ENCODE data around the gene MINK1. TPM values are rescaled to one million over a fixed set of nuclear protein-coding genes. Genes with fewer than 3 reads are reported as not detected.
A peak's percentile ranks its signal among the peaks of the same experiment; 100 is the strongest.

Gene MINK1
- total and polyA plus RNA-seq, 10 of the 15 experiments (the other 5 are each of a cell fraction or from before 2014, with no cell fraction given) = 0.08 to 55.6 (median 15.0) TPM

DNA sequence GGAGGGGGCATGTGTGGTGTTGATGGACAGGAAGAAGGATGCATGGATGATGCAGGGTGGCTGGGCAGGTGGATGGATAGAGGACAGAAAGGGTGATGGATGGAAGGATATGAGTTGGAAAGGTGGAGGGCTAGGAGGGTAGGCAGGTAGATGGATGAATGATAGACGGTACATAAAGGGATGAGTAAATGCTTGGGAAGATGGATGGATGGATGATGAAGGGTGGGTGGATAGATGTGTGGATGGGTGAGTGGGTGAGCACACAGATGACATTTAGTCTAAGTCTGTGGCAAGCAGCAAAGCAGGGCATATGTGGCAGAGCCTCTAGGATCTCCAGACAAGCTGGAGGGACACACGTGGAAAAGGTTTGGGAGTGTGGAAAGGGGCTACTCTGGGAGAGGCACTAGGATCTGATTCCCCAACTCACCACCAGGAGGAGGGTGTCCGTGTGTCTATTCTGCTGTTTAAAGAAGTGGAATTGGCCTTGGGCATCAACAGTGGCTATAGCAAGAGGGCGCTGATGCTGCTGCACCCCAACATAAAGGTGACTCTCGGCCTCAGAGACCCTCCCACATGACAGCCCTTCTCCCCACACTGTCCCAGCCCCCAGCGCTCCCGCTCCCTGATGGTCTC, 18.0 kb upstream of the MINK1 start:
- ChIA-PET POLR2A (no interaction called here), CTCF (no interaction called here), SMC1A (ENCODE audit: uncharacterized antibody, unreplicated experiment) (no interaction called here), RAD21 (ENCODE audit: unreplicated experiment) (no interaction called here)
- DNase-seq (ENCODE audit: low read depth, low spot score) = no peak
- H3K27ac ChIP-seq (ENCODE audit: control insufficient read depth, insufficient read depth) = no peak overlapping the region
- H4K20me1 ChIP-seq (ENCODE audit: control insufficient read depth, insufficient read depth) = no peaks in the 10 kb centered on the region
- H3K79me2 ChIP-seq (ENCODE audit: control insufficient read depth, insufficient read depth, low read length) = no peaks in the 10 kb centered on the region
- H3K4me2 ChIP-seq (ENCODE audit: control insufficient read depth, insufficient read depth) = no peak overlapping the region
- H3K36me3 ChIP-seq (ENCODE audit: control insufficient read depth in 2 of 2, insufficient read depth in 2 of 2, low read length in 1 of 2) = no peaks in the 10 kb centered on the region
- no peak for FAIRE-seq
- TF ChIP-seq HDAC6 (IDR thresholded peaks at IDR 0.05; ENCODE audit: unreplicated experiment) = no peak
- TF ChIP-seq, protein P1, sequence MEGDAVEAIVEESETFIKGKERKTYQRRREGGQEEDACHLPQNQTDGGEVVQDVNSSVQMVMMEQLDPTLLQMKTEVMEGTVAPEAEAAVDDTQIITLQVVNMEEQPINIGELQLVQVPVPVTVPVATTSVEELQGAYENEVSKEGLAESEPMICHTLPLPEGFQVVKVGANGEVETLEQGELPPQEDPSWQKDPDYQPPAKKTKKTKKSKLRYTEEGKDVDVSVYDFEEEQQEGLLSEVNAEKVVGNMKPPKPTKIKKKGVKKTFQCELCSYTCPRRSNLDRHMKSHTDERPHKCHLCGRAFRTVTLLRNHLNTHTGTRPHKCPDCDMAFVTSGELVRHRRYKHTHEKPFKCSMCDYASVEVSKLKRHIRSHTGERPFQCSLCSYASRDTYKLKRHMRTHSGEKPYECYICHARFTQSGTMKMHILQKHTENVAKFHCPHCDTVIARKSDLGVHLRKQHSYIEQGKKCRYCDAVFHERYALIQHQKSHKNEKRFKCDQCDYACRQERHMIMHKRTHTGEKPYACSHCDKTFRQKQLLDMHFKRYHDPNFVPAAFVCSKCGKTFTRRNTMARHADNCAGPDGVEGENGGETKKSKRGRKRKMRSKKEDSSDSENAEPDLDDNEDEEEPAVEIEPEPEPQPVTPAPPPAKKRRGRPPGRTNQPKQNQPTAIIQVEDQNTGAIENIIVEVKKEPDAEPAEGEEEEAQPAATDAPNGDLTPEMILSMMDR (IDR thresholded peaks at IDR 0.05 in 2 of 3, conservative IDR thresholded peaks at IDR 0.05 in 1 of 3; ENCODE audit: control insufficient read depth in 2 of 3, extremely low read depth in 1 of 3, insufficient read depth in 1 of 3, low read depth in 3 of 3, low read length in 3 of 3) = peak in 2 of 3 experiments; percentile 13 to 25; a peak in 2 of 6 replicates
- H2AFZ ChIP-seq (ENCODE audit: control insufficient read depth, low read depth, low read length) = no peak overlapping the region
- BruUV-seq (replicated peaks) = no TSS peak
- in situ Hi-C loops (cut with MboI) = no loop called here
- H3K9me3 ChIP-seq (replicated peaks; ENCODE audit: control insufficient read depth, insufficient read depth, low read length) = no peaks in the 10 kb centered on the region
- H3K4me1 ChIP-seq (ENCODE audit: control insufficient read depth, insufficient read depth, low read length) = no peaks in the 10 kb centered on the region
- H3K9ac ChIP-seq (ENCODE audit: control insufficient read depth, insufficient read depth, low read length) = no peak overlapping the region
- H3K4me3 ChIP-seq = no peak overlapping the region
- no peaks in the 10 kb centered on the region for H3K27me3 ChIP-seq (replicated peaks in 1 of 2; ENCODE audit: control insufficient read depth in 2 of 2, insufficient read depth in 2 of 2, low read length in 1 of 2)
- no peak for ATAC-seq
- intact Hi-C loops (cut with micrococcal nuclease; ENCODE audit: unreplicated experiment) = no loop called here
- WGBS (ENCODE audit: insufficient coverage, insufficient replicate concordance, low lambda C conversion rate, missing lambda C conversion rate) = 67% methylated on average over 7 of the region's 7 CpGs

- in situ Hi-C loops (cut with MboI) = no loop called here
- ChIA-PET SMC1A (ENCODE audit: uncharacterized antibody, unreplicated experiment) (no interaction called here), POLR2A (no interaction called here), RAD21 (ENCODE audit: unreplicated experiment) (no interaction called here), CTCF (no interaction called here)
- no peak overlapping the region for H3K4me2 ChIP-seq (ENCODE audit: control insufficient read depth, insufficient read depth)
- no peaks in the 10 kb centered on the region for H3K79me2 ChIP-seq (ENCODE audit: control insufficient read depth, insufficient read depth, low read length)
- ATAC-seq = no peak
- H3K9ac ChIP-seq (ENCODE audit: control insufficient read depth, insufficient read depth, low read length) = no peak overlapping the region
- no peaks in the 10 kb centered on the region for H4K20me1 ChIP-seq (ENCODE audit: control insufficient read depth, insufficient read depth)
- DNase-seq (ENCODE audit: low read depth, low spot score) = no peak
- no peaks in the 10 kb centered on the region for H3K9me3 ChIP-seq (replicated peaks; ENCODE audit: control insufficient read depth, insufficient read depth, low read length)
- intact Hi-C loops (cut with micrococcal nuclease; ENCODE audit: unreplicated experiment) = no loop called here
- no TSS peak for BruUV-seq (replicated peaks)
- no peak overlapping the region for H3K27ac ChIP-seq (ENCODE audit: control insufficient read depth, insufficient read depth)
- H3K4me3 ChIP-seq = no peak overlapping the region
- 85% methylated on average over 12 of the region's 13 CpGs for WGBS (ENCODE audit: insufficient coverage, insufficient replicate concordance, low lambda C conversion rate, missing lambda C conversion rate)
- no peaks in the 10 kb centered on the region for H3K27me3 ChIP-seq (replicated peaks in 1 of 2; ENCODE audit: control insufficient read depth in 2 of 2, insufficient read depth in 2 of 2, low read length in 1 of 2)
- H3K36me3 ChIP-seq (ENCODE audit: control insufficient read depth in 2 of 2, insufficient read depth in 2 of 2, low read length in 1 of 2) = no peaks in the 10 kb centered on the region
- no peak overlapping the region for H2AFZ ChIP-seq (ENCODE audit: control insufficient read depth, low read depth, low read length)
- no peak for FAIRE-seq
- no peaks in the 10 kb centered on the region for H3K4me1 ChIP-seq (ENCODE audit: control insufficient read depth, insufficient read depth, low read length)
- TF ChIP-seq MYB (IDR thresholded peaks at IDR 0.05; ENCODE audit: borderline replicate concordance, low read depth, low read length) (no peak), E2F8 (IDR thresholded peaks at IDR 0.05; ENCODE audit: low read depth, partially characterized antibody) (no peak), HCFC1 (IDR thresholded peaks at IDR 0.05; ENCODE audit: low read length) (no peak), SREBF2 (IDR thresholded peaks at IDR 0.05; ENCODE audit: low read length) (no peak), BHLHE40 (IDR thresholded peaks at IDR 0.05; ENCODE audit: borderline replicate concordance in 1 of 2, low read depth in 2 of 2, low read length in 1 of 2) (no peak), CBX5 (IDR thresholded peaks at IDR 0.05; ENCODE audit: low read depth) (no peak), CHD4 (IDR thresholded peaks at IDR 0.05) (no peak)
These were observed 16.3 kb upstream of the MINK1 start for GRCh38 chr17:4816826-4817225.
